Smooth muscle cell (in vitro differentiated cells): ENCODE data around the gene VEPH1. TPM values are rescaled to one million over a fixed set of nuclear protein-coding genes. Genes with fewer than 3 reads are reported as not detected.

Source experiments
- DNase-seq: peaks from one replicate; lab custom pipeline; 2025; ENCODE audit not compliant: unreplicated experiment; lab: John Stamatoyannopoulos, UW
- H2AFZ ChIP-seq: fragments of 200-600 bp; sonication (generic); 2 replicates; pipeline ENCODE4 v1.6.0; 2016; ENCODE audit warnings: antibody characterized with exemption, low read depth, mild to moderate bottlenecking
- H3F3A ChIP-seq: fragments of 200-600 bp; sonication (generic); 2 replicates; pipeline ENCODE4 v1.6.0; 2017; ENCODE audit warnings: antibody characterized with exemption, low read depth
- H3K27ac ChIP-seq: fragments of 200-600 bp; sonication (generic); 2 replicates; pipeline ENCODE4 v1.5.1; 2016; ENCODE audit warnings: low read depth, mild to moderate bottlenecking
- H3K27me3 ChIP-seq: fragments of 200-600 bp; sonication (generic); 2 replicates; pipeline ENCODE4 v1.6.1; 2016; ENCODE audit warnings: low read depth, mild to moderate bottlenecking
- H3K36me3 ChIP-seq: fragments of 200-600 bp; sonication (generic); 2 replicates; pipeline ENCODE4 v1.5.1; 2016; ENCODE audit warnings: low read depth
- H3K4me1 ChIP-seq: fragments of 200-600 bp; sonication (generic); 2 replicates; pipeline ENCODE4 v1.5.1; 2016; ENCODE audit warnings: low read depth
- H3K4me2 ChIP-seq: fragments of 200-600 bp; sonication (generic); 2 replicates; pipeline ENCODE4 v1.6.0; 2016; ENCODE audit warnings: mild to moderate bottlenecking
- H3K4me3 ChIP-seq: fragments of 200-600 bp; sonication (generic); 2 replicates; pipeline ENCODE4 v1.5.1; 2016; ENCODE audit warnings: mild to moderate bottlenecking
- H3K79me2 ChIP-seq: fragments of 200-600 bp; sonication (generic); 2 replicates; pipeline ENCODE4 v1.6.0; 2016; ENCODE audit warnings: low read depth, mild to moderate bottlenecking
- H3K9ac ChIP-seq: fragments of 200-600 bp; sonication (generic); 2 replicates; pipeline ENCODE4 v1.6.0; 2016; ENCODE audit warnings: low read depth
- H3K9me3 ChIP-seq: fragments of 200-600 bp; sonication (generic); replicated peaks from 2 replicates; pipeline ENCODE4 v1.5.1; 2016; ENCODE audit warnings: low read depth
- H4K20me1 ChIP-seq: fragments of 200-600 bp; sonication (generic); 2 replicates; pipeline ENCODE4 v1.6.0; 2016; ENCODE audit warnings: low read depth
- CTCF ChIP-seq: fragments of 200-600 bp; sonication (generic); IDR thresholded peaks from 2 replicates; pipeline ENCODE4 v1.5.1; 2017; ENCODE audit warnings: borderline replicate concordance, mild to moderate bottlenecking, antibody characterized with exemption; ENCODE audit not compliant: insufficient read depth, poor library complexity, severe bottlenecking
- WGBS: methylation state at CpG from one replicate; pipeline ENCODE4 v1.1.7; 2016; ENCODE audit warnings: low lambda C conversion rate; 5-methylcytosine and 5-hydroxymethylcytosine counted together
- polyA plus RNA-seq: library from polyadenylated mRNA; unstranded; fragments of >200 nt; fragmentation: Nextera tagmentation; extraction: Ambion mirVana; gene quantifications from 2 replicates; pipeline ENCODE4 v1.2.1, GENCODE V29; 2016
- total RNA-seq: library from RNA; depleted of rRNA; stranded (reverse); fragments of >200 nt; gene quantifications from 2 replicates; pipeline ENCODE4 v1.2.3, GENCODE V29; 2014

Gene VEPH1
- total and polyA plus RNA-seq, 2 experiments from 2014 or later = 0.58 to 3.0 TPM

DNA sequence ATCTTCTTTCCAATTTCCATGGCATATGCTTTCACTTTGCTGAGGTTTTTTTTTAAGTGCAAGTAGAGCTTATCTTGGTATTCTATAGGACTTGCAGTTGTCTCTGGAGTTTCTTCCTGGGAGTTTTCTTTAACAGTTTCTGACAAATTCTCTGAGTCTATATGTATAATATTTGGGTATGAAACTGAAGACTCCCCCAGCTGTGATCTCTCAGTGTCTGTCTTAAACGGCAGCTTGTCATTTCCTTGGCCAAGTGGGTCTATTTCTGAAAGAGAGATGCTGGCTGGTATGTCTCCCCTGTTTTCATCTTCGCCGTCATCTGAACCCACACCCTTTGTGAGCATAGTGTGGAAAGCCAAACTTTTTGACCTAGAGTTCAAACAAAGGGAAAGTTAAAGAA, 139.8 kb downstream of the VEPH1 start:
- Histone ChIP-seq H2AFZ (no peak overlapping the region), H3K4me2 (no peak overlapping the region), H4K20me1 (no peaks in the 10 kb centered on the region)

DNA sequence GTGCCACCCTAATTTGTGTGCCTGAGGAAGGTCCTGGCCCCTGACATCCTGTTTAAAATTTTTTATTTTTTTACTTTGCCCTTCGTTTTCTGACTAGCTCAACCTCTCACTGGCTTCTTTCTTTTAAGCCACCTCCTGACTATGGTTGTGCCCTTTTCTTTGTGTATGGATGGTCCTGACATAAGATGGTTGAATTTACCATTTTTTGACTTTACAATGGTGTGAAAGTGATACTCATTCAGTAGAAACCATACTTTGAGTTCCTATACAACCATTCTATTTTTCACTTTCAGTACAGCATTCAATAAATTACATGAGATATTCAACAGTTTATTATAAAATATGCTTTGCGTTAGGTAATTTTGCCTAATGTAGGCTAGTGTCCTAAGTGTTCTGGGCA, 140.9 kb downstream of the VEPH1 start:
- Histone ChIP-seq H2AFZ (no peak overlapping the region), H3K27ac (no peak overlapping the region), H4K20me1 (no peaks in the 10 kb centered on the region), H3K4me2 (no peak overlapping the region), H3F3A (no peaks in the 10 kb centered on the region), H3K36me3 (no peaks in the 10 kb centered on the region), H3K79me2 (no peaks in the 10 kb centered on the region), H3K9ac (no peak overlapping the region), H3K4me1 (peaks cover 4% of the 10 kb centered on the region), H3K4me3 (no peak overlapping the region), H3K9me3 (no peaks in the 10 kb centered on the region), H3K27me3 (no peaks in the 10 kb centered on the region)
- DNase-seq = no peak
- no peak for TF ChIP-seq CTCF
- 89% methylated on average over 2 of the region's 2 CpGs for whole genome bisulfite sequencing

More for the DNA sequence above, 139.8 kb downstream of the VEPH1 start:
- Histone ChIP-seq H3K27ac (no peak overlapping the region), H3K36me3 (no peaks in the 10 kb centered on the region), H3K4me3 (no peak overlapping the region), H3K27me3 (no peaks in the 10 kb centered on the region), H3K79me2 (no peaks in the 10 kb centered on the region), H3K4me1 (peaks cover 4% of the 10 kb centered on the region), H3F3A (no peaks in the 10 kb centered on the region), H3K9ac (no peak overlapping the region), H3K9me3 (no peaks in the 10 kb centered on the region)
- DNase-seq = no peak
- no peak for TF ChIP-seq CTCF
- WGBS = 89% methylated on average over 3 of the region's 3 CpGs

- no peak overlapping the region for H2AFZ ChIP-seq
- no peaks in the 10 kb centered on the region for H3K36me3 ChIP-seq
- H3K4me3 ChIP-seq = no peak overlapping the region
- H4K20me1 ChIP-seq = no peaks in the 10 kb centered on the region
- H3F3A ChIP-seq = no peaks in the 10 kb centered on the region
- 16% methylated on average over 2 of the region's 2 CpGs for WGBS
- DNase-seq = no peak
- H3K4me1 ChIP-seq = peaks cover 4% of the 10 kb centered on the region
- no peak overlapping the region for H3K9ac ChIP-seq
- TF ChIP-seq CTCF = no peak
- H3K9me3 ChIP-seq = no peaks in the 10 kb centered on the region
- H3K27ac ChIP-seq = peak overlapping the region; percentile 45
- H3K27me3 ChIP-seq = no peaks in the 10 kb centered on the region
- H3K79me2 ChIP-seq = no peaks in the 10 kb centered on the region
- peak overlapping the region; percentile 61 for H3K4me2 ChIP-seq
These were observed 143.2 kb downstream of the VEPH1 start for GRCh38 chr3:157360044-157360443.

GRCh38 chr3:157356541-157356940, 146.7 kb downstream of the VEPH1 start:
- Histone ChIP-seq H3K9me3 (no peaks in the 10 kb centered on the region), H2AFZ (no peak overlapping the region), H3K4me3 (no peak overlapping the region), H3K4me1 (peaks cover 4% of the 10 kb centered on the region), H4K20me1 (no peaks in the 10 kb centered on the region), H3K9ac (no peak overlapping the region), H3F3A (no peaks in the 10 kb centered on the region), H3K4me2 (no peak overlapping the region), H3K79me2 (no peaks in the 10 kb centered on the region), H3K36me3 (no peaks in the 10 kb centered on the region), H3K27me3 (no peaks in the 10 kb centered on the region), H3K27ac (no peak overlapping the region)
- TF ChIP-seq CTCF = no peak
- WGBS = 84% methylated on average over 1 of the region's 1 CpG
- DNase-seq = no peak
